ENCODE data around the gene CACNB4.
"Not testable (repeated sequence)": the region's sequence is repeated elsewhere in the genome, so short reads cannot be mapped to it uniquely, and the experiment has no call there.

The CACNB4 gene

DNA sequence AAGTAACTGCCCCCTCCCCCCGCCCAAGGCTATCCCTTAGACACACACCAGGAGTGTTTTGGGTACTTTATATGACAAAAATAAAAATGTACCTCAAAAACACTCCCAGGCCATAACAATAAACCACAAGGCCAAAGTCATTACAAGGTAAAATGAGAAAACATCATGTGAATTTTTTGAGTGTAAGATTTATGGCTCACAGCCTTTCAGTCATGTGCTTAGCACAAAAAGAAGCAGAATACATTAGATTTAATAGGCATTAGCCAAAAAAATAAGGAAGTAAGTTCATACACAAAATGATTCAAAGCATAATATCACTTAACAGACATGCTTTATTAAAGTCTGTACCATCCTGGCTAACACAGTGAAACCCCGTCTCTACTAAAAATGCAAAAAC is 103.7 kb downstream of the CACNB4 start:
- Histone ChIP-seq H3K9me3 (ENCODE audit: low read length) (no peaks in the 10 kb centered on the region), H2AFZ (ENCODE audit: low read length) (no peak overlapping the region), H3F3A (ENCODE audit: insufficient read depth, low read length) (no peaks in the 10 kb centered on the region), H3K27ac (ENCODE audit: low read depth, low read length, poor library complexity, severe bottlenecking) (no peak overlapping the region), H3K4me1 (ENCODE audit: insufficient read depth, low read length, severe bottlenecking) (no peaks in the 10 kb centered on the region), H3K4me3 (ENCODE audit: low read depth, low read length, poor library complexity, severe bottlenecking) (no peak overlapping the region), H4K20me1 (ENCODE audit: insufficient read depth, low read length) (no peaks in the 10 kb centered on the region), H3K79me2 (ENCODE audit: insufficient read depth, low read length) (no peaks in the 10 kb centered on the region), H3K9me2 (ENCODE audit: low read depth, low read length) (no peaks in the 10 kb centered on the region), H3K27me3 (ENCODE audit: insufficient read depth, low read length) (no peaks in the 10 kb centered on the region), H3K36me3 (ENCODE audit: insufficient read depth, low read length) (no peaks in the 10 kb centered on the region), H3K9ac (ENCODE audit: low read length) (no peak overlapping the region), H3K4me2 (ENCODE audit: low read length) (no peak overlapping the region)
- TF ChIP-seq, protein P1, sequence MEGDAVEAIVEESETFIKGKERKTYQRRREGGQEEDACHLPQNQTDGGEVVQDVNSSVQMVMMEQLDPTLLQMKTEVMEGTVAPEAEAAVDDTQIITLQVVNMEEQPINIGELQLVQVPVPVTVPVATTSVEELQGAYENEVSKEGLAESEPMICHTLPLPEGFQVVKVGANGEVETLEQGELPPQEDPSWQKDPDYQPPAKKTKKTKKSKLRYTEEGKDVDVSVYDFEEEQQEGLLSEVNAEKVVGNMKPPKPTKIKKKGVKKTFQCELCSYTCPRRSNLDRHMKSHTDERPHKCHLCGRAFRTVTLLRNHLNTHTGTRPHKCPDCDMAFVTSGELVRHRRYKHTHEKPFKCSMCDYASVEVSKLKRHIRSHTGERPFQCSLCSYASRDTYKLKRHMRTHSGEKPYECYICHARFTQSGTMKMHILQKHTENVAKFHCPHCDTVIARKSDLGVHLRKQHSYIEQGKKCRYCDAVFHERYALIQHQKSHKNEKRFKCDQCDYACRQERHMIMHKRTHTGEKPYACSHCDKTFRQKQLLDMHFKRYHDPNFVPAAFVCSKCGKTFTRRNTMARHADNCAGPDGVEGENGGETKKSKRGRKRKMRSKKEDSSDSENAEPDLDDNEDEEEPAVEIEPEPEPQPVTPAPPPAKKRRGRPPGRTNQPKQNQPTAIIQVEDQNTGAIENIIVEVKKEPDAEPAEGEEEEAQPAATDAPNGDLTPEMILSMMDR (IDR thresholded peaks at IDR 0.05; ENCODE audit: low read length), result no peak
- no peak for TF ChIP-seq EZH2 (IDR thresholded peaks at IDR 0.05; ENCODE audit: borderline replicate concordance, low read length)

DNA sequence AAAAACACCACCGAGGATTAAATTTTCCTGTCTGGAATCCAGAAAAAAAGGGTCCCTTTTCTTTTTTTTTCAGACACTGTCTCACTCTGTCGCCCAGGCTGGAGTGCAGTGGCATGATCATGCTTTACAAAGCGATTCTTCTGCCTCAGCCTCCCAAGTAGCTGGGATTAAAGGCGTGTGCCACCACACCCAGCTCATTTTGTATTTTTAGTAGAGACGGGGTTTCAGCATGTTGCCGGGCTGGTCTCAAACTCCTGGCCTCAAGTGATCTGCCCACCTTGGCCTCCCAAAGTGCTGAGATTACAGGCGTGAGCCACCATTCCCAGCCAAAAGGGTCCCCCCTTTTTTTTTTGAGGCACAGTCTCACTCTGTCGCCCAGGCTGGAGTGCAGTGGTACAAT is 104.7 kb downstream of the CACNB4 start:
- not testable (repeated sequence) for H2AFZ ChIP-seq (ENCODE audit: low read length); H4K20me1 ChIP-seq (ENCODE audit: insufficient read depth, low read length); H3K9ac ChIP-seq (ENCODE audit: low read length); H3K79me2 ChIP-seq (ENCODE audit: insufficient read depth, low read length); H3K27ac ChIP-seq (ENCODE audit: low read depth, low read length, poor library complexity, severe bottlenecking); H3K4me1 ChIP-seq (ENCODE audit: insufficient read depth, low read length, severe bottlenecking); H3K27me3 ChIP-seq (ENCODE audit: insufficient read depth, low read length); H3K4me3 ChIP-seq (ENCODE audit: low read depth, low read length, poor library complexity, severe bottlenecking); H3K9me3 ChIP-seq (ENCODE audit: low read length); H3K4me2 ChIP-seq (ENCODE audit: low read length); H3K9me2 ChIP-seq (ENCODE audit: low read depth, low read length); H3K36me3 ChIP-seq (ENCODE audit: insufficient read depth, low read length); H3F3A ChIP-seq (ENCODE audit: insufficient read depth, low read length)

DNA sequence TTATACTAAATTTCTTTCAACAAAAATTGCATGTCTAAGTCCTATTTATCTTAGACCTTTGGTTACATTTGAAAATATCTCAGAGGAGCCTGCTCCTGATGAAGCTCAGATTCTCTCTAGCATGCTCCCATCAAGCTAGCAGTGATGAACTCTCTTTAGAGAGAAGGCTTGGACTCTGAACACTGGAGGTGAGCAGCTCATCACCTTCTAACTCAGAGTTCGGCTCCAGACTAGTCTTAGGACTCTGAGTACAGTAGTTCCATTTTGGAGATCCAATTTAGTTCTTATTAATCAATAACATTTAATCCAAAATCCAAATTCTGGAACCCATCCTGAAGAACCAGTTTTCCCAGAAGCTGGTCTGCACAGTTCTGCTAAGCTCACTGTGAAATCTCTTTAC is 107.8 kb downstream of the CACNB4 start:
- TF ChIP-seq EZH2 (IDR thresholded peaks at IDR 0.05; ENCODE audit: borderline replicate concordance, low read length), result no peak
- TF ChIP-seq, protein P1 (IDR thresholded peaks at IDR 0.05; ENCODE audit: low read length), result no peak
- Histone ChIP-seq H3K4me3 (ENCODE audit: low read depth, low read length, poor library complexity, severe bottlenecking) (no peak overlapping the region), H3K4me2 (ENCODE audit: low read length) (no peak overlapping the region), H3K4me1 (ENCODE audit: insufficient read depth, low read length, severe bottlenecking) (no peaks in the 10 kb centered on the region), H3K27ac (ENCODE audit: low read depth, low read length, poor library complexity, severe bottlenecking) (no peak overlapping the region), H3K9me2 (ENCODE audit: low read depth, low read length) (no peaks in the 10 kb centered on the region), H3K36me3 (ENCODE audit: insufficient read depth, low read length) (no peaks in the 10 kb centered on the region), H3K9ac (ENCODE audit: low read length) (no peak overlapping the region), H3K9me3 (ENCODE audit: low read length) (no peaks in the 10 kb centered on the region), H3F3A (ENCODE audit: insufficient read depth, low read length) (no peaks in the 10 kb centered on the region), H4K20me1 (ENCODE audit: insufficient read depth, low read length) (no peaks in the 10 kb centered on the region), H3K27me3 (ENCODE audit: insufficient read depth, low read length) (no peaks in the 10 kb centered on the region), H2AFZ (ENCODE audit: low read length) (no peak overlapping the region), H3K79me2 (ENCODE audit: insufficient read depth, low read length) (no peaks in the 10 kb centered on the region)

DNA sequence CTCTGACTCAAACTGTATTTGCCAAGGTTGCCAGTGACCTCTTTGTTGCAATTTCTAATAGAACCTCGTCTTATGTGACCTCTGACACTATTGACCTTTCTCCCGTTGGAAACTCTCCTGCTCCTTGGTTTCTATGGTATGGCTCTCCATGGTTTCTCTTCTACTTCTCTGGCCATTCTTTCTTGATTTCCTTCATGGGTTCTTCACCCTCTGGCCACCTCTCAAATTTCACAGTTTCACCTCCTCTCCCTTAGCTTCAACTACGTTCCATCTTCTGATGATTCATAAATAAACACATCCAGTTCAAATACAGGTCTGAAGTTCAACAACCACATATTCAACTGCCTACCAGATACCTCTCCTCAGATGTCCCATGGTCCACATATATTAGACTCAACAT is 109.5 kb downstream of the CACNB4 start:
- Histone ChIP-seq H3K9ac (ENCODE audit: low read length) (no peak overlapping the region), H4K20me1 (ENCODE audit: insufficient read depth, low read length) (no peaks in the 10 kb centered on the region), H3K4me3 (ENCODE audit: low read depth, low read length, poor library complexity, severe bottlenecking) (no peak overlapping the region), H3F3A (ENCODE audit: insufficient read depth, low read length) (no peaks in the 10 kb centered on the region), H3K36me3 (ENCODE audit: insufficient read depth, low read length) (no peaks in the 10 kb centered on the region), H3K4me2 (ENCODE audit: low read length) (no peak overlapping the region), H3K9me3 (ENCODE audit: low read length) (no peaks in the 10 kb centered on the region), H3K4me1 (ENCODE audit: insufficient read depth, low read length, severe bottlenecking) (no peaks in the 10 kb centered on the region), H2AFZ (ENCODE audit: low read length) (no peak overlapping the region), H3K27ac (ENCODE audit: low read depth, low read length, poor library complexity, severe bottlenecking) (no peak overlapping the region), H3K9me2 (ENCODE audit: low read depth, low read length) (no peaks in the 10 kb centered on the region), H3K79me2 (ENCODE audit: insufficient read depth, low read length) (no peaks in the 10 kb centered on the region), H3K27me3 (ENCODE audit: insufficient read depth, low read length) (no peaks in the 10 kb centered on the region)
- no peak for TF ChIP-seq EZH2 (IDR thresholded peaks at IDR 0.05; ENCODE audit: borderline replicate concordance, low read length)
- TF ChIP-seq, protein P1 (IDR thresholded peaks at IDR 0.05; ENCODE audit: low read length), result no peak
